Right cardiac atrium (tissue), 5 donors: Measurements from ENCODE around the gene CHRNA5. TPM values are rescaled to one million over a fixed set of nuclear protein-coding genes. Genes with fewer than 3 reads are reported as not detected.
A peak's percentile ranks its signal among the peaks of the same experiment; 100 is the strongest.

Experiments
- ATAC-seq, 2 donors: fragments of 200-7000 bp; cut with Tn5 transposase; one replicate each; pipeline versions ENCODE4 v1.8.0 to v1.9.1; 2020; ENCODE audit warnings: moderate library complexity in 2 of 2, mild to moderate bottlenecking in 1 of 2
- DNase-seq, 3 donors: peaks; one replicate each; pipeline ENCODE4 v3.0.0-alpha.2; 2020
- H3K27ac ChIP-seq: one replicate; pipeline ENCODE4 v1.5.1; 2013; ENCODE audit warnings: mild to moderate bottlenecking, low read length, control low read depth, moderate library complexity
- H3K27me3 ChIP-seq: one replicate; pipeline ENCODE4 v1.6.1; 2013; ENCODE audit not compliant: control insufficient read depth, insufficient read depth
- H3K4me1 ChIP-seq: one replicate; pipeline ENCODE4 v1.6.1; 2013; ENCODE audit warnings: low read length; ENCODE audit not compliant: control insufficient read depth, insufficient read depth
- H3K4me3 ChIP-seq: one replicate; pipeline ENCODE4 v1.5.1; 2013; ENCODE audit warnings: low read length, control low read depth
- H3K9me3 ChIP-seq: one replicate; pipeline ENCODE4 v1.6.1; 2013; ENCODE audit warnings: low read length; ENCODE audit not compliant: control insufficient read depth
- WGBS: extraction: QIAGEN DNeasy Blood & Tissue Kit; methylation state at CpG from one replicate; pipeline ENCODE4 v1.1.7; 2013; 5-methylcytosine and 5-hydroxymethylcytosine counted together
- intact Hi-C, 4 donors: fragments of 100-400 bp; cut with DNase I; formaldehyde crosslinking; loops; one replicate each; pipeline versions ENCODE4 v1.11.0 to v1.14.0; 2022 to 2023
- polyA plus RNA-seq: library from polyadenylated mRNA; stranded (reverse); fragments of 200-250 nt; gene quantifications from one replicate; pipeline ENCODE4 v1.2.3, GENCODE V29; 2013
- total RNA-seq, 4 donors: library from RNA; stranded (reverse); fragmentation: NEBNext Ultra II Directional; extraction: Animal tissue kit (Norgen Biotek cat#: 25700); gene quantifications; one replicate each; pipeline ENCODE4 v1.2.1, GENCODE V29; 2021
- donor health status: healthy with polysubstance abuse.
- donor health status: DM: no; HTN: yes; CAD: no.
- donor health status: DM: no; HTN: no; CAD: no.
- donor health status: DM: no; HTN: yes; CAD: no; lungs with severe emphysema.
- donor health status: DM: yes; HTN: yes; CAD: no.

Gene CHRNA5
- total and polyA plus RNA-seq, 5 donors, result 0.68 to 4.0 (median 2.2) TPM

GRCh38 chr15:78620527-78621421 is 55.5 kb downstream of the CHRNA5 start, which contains the start of gene CHRNA3:
Gene CHRNA3 (minus strand): TSS chr15:78620996. CDS start chr15:78620794, 202 bp downstream.
- no peaks in the 10 kb centered on the region for H3K9me3 ChIP-seq
- intact Hi-C loops, result no loop called here
- ATAC-seq, result no peak
- peak within 1 kb of the TSS; percentile 40 for H3K4me3 ChIP-seq
- H3K4me1 ChIP-seq, result no peaks in the 10 kb centered on the region
- no peak within 1 kb of the TSS for H3K27ac ChIP-seq
- H3K27me3 ChIP-seq, result no peaks in the 10 kb centered on the region
- 2% methylated on average over 102 of the region's 102 CpGs for WGBS
- DNase-seq, result no peak

- H3K4me1 ChIP-seq, result no peaks in the 10 kb centered on the region
- intact Hi-C loops, result no loop called here
- no peak overlapping the region for H3K27ac ChIP-seq
- no peak for ATAC-seq
- H3K4me3 ChIP-seq, result no peak overlapping the region
- 65% methylated on average over 10 of the region's 10 CpGs for WGBS
- no peaks in the 10 kb centered on the region for H3K27me3 ChIP-seq
- H3K9me3 ChIP-seq, result no peaks in the 10 kb centered on the region
- no peak for DNase-seq
Observed at GRCh38 chr15:78621810-78622402, 56.6 kb downstream of the CHRNA5 start.

GRCh38 chr15:78623786-78624497 is 58.6 kb downstream of the CHRNA5 start:
- no peak overlapping the region for H3K4me3 ChIP-seq
- no peak overlapping the region for H3K27ac ChIP-seq
- H3K4me1 ChIP-seq, result no peaks in the 10 kb centered on the region
- H3K27me3 ChIP-seq, result no peaks in the 10 kb centered on the region
- DNase-seq (no peak), ATAC-seq (no peak)
- H3K9me3 ChIP-seq, result no peaks in the 10 kb centered on the region
- intact Hi-C loops, result no loop called here
- WGBS, result 87% methylated on average over 7 of the region's 7 CpGs

DNA sequence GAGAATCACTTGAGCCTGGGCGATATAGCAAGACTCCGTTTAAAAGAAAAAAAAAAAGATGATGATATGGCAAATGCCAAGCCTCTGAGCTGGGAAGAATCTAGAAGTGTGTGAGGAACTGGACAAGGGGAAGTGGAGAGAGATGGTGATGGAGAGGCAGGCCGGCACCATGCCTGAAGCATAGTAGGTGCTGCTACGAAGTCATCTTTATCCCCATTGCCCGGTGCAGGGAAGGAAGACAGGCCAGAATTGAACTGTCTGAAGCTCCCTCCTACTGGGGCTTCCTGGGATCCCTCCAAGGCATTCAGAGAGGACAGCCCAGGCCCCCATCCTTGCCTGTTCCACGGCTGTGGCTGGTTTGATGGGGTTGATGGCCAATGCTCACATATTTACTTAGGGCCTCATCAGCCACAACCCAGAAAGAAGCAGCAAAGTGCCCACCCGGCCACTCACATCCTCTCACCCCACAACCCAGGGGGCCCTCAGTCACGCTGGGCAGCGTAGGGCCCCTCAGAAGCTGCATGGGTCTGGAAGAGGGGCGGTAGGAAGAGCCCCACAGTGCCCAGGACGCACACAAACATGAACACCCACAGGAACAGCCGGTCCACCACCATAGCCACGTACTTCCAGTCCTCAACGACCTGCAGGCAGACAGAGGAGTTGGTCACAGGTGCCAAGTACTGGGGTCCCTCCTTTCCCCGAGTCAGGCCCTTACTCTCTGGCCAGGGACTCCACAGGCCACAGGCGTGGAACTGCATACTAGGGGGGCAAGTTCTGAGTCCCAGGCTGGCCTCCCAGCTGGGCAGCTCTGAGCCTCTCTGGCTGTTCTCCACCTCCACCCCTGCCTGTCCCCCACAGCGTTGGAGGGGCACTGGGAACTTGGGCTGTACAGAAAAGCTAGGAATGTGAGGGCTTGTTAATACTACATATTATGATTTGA is 59.6 kb downstream of the CHRNA5 start:
- Histone ChIP-seq H3K27ac (no peak overlapping the region), H3K9me3 (no peaks in the 10 kb centered on the region), H3K4me3 (no peak overlapping the region), H3K27me3 (no peaks in the 10 kb centered on the region), H3K4me1 (no peaks in the 10 kb centered on the region)
- intact Hi-C loops, result no loop called here
- ATAC-seq, result no peak
- 77% methylated on average over 17 of the region's 17 CpGs for WGBS
- no peak for DNase-seq

DNA sequence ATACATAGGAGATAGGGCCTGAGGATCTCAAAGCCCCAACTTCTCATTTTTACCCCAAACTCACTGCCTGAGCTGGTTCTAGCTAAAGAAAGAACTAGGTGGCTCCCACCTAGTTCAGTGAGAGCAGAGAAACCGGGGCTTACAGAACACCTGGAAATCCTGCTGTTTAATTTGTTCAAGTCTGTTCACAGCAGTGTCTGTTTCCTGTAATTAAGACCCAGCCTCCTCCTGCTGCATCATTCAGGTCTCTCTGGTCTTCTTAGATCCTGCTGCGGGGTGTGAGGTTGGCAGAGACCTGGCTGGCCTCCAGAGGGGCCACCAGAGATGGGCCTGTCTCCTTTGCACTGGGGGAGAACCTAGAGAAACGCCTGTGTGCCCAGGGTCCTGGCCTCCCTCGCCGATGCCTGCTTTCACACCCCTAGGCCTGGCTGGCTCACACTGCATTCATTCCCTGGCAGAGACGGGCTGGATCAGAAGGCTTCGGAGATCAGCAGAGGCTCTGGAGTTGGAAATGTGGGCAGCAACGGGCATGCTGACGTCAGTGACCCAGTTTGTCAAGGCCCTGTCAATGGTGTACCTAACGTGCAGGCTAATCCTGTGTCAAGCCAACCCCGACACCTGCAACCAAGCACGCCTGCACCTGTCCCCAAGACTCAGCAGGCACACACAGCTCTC is 60.4 kb downstream of the CHRNA5 start:
- intact Hi-C loops, result no loop called here
- 78% methylated on average over 12 of the region's 12 CpGs for WGBS
- no peak for DNase-seq
- no peak overlapping the region for H3K27ac ChIP-seq
- no peaks in the 10 kb centered on the region for H3K4me1 ChIP-seq
- peak in 1 of 2 donors; percentile 16 for ATAC-seq
- no peak overlapping the region for H3K4me3 ChIP-seq
- no peaks in the 10 kb centered on the region for H3K27me3 ChIP-seq
- H3K9me3 ChIP-seq, result no peaks in the 10 kb centered on the region

GRCh38 chr15:78626381-78626995 is 61.2 kb downstream of the CHRNA5 start:
- intact Hi-C loops, result no loop called here
- Histone ChIP-seq H3K27ac (no peak overlapping the region), H3K9me3 (no peaks in the 10 kb centered on the region), H3K4me3 (no peak overlapping the region), H3K4me1 (no peaks in the 10 kb centered on the region), H3K27me3 (no peaks in the 10 kb centered on the region)
- no peak for DNase-seq
- no peak for ATAC-seq
- 79% methylated on average over 6 of the region's 6 CpGs for WGBS

- Histone ChIP-seq H3K27ac (no peak overlapping the region), H3K4me3 (no peak overlapping the region), H3K27me3 (no peaks in the 10 kb centered on the region), H3K9me3 (no peaks in the 10 kb centered on the region), H3K4me1 (no peaks in the 10 kb centered on the region)
- 62% methylated on average over 8 of the region's 8 CpGs for WGBS
- intact Hi-C loops, result no loop called here
- DNase-seq (no peak), ATAC-seq (no peak)
Observed at GRCh38 chr15:78627348-78627747, 62.0 kb downstream of the CHRNA5 start.

DNA sequence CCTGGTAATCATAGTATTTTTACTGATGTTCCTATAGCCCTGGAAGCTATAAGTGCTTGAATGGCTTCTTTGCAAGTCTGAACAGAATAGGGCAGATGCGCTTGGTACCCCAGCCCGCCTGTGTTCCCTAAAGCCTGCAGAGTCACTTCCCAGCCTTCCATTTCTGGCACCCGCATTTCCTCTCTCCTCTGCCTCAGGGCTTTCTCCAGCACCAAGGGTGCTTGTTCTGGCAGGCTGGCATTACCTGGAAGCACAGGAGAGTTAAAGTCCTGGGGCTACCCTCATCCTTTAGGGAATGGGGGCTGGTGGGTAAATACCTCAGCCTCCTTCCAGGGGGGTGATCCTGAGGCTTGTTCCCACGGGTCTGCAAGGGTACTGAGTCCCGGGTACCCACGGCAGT is 62.9 kb downstream of the CHRNA5 start:
- H3K27me3 ChIP-seq, result no peaks in the 10 kb centered on the region
- WGBS, result 67% methylated on average over 6 of the region's 6 CpGs
- intact Hi-C loops, result no loop called here

DNA sequence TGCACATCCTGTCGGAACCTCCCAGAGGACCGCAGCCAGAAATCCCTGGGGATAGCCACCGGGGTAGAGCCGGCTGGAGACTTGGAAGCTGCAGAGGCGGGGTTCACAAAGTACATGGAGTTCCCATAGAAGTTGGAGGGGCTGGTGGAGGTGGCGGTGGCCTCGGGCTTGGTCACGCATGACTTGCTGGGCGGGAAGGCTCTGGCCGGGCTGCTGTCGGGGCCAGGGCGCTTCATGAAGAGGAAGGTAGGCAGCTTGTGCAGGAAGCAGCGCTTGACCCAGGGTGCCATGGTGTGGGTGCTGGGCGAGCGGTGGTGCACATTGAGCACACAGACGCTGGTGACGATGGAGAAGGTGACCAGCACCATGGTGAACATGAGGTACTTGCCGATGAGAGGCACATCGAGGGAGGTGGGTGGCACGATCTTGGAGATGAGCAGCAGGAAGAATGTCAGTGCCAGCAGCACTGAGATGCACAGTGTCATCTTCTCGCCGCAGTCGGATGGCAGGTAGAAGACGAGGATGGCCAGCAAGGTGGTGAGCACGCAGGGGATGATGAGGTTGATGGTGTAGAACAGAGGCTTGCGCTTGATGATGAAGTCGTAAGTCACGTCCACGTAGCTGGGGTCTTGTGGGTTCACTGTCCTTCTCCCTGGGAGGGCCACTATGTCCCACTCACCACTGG is 63.9 kb downstream of the CHRNA5 start:
- Histone ChIP-seq H3K4me3 (no peak overlapping the region), H3K9me3 (no peaks in the 10 kb centered on the region), H3K27me3 (no peaks in the 10 kb centered on the region), H3K4me1 (no peaks in the 10 kb centered on the region), H3K27ac (no peak overlapping the region)
- ATAC-seq (no peak), DNase-seq (no peak)
- intact Hi-C loops, result no loop called here
- WGBS, result 89% methylated on average over 29 of the region's 29 CpGs

More for the DNA sequence above, 62.9 kb downstream of the CHRNA5 start:
- ATAC-seq, result no peak
- no peaks in the 10 kb centered on the region for H3K9me3 ChIP-seq
- no peaks in the 10 kb centered on the region for H3K4me1 ChIP-seq
- no peak for DNase-seq
- no peak overlapping the region for H3K27ac ChIP-seq
- H3K4me3 ChIP-seq, result no peak overlapping the region
